ENCODE results near the gene UCHL1.

GRCh38 chr4:41262198-41262597, 5.5 kb downstream of the UCHL1 start:
- TF ChIP-seq CTCF (IDR thresholded peaks at IDR 0.05; ENCODE audit: low read length), result no peak
- TF ChIP-seq EZH2 (IDR thresholded peaks at IDR 0.05; ENCODE audit: borderline replicate concordance, low read length), result no peak
